Muscle of leg (tissue), 11 donors: Measurements from ENCODE around the gene CD300LG. TPM values are rescaled to one million over a fixed set of nuclear protein-coding genes. Genes with fewer than 3 reads are reported as not detected.
"Not testable (repeated sequence)": the region's sequence is repeated elsewhere in the genome, so short reads cannot be mapped to it uniquely, and the experiment has no call there.

Source experiments
- DNase-seq: peaks from one replicate; pipeline ENCODE4 v3.0.0; 2013
- H3K27ac ChIP-seq: one replicate; pipeline ENCODE4 v1.5.1; 2013; ENCODE audit warnings: mild to moderate bottlenecking, low read length, control low read depth
- H3K27me3 ChIP-seq: one replicate; pipeline ENCODE4 v1.6.1; 2013; ENCODE audit warnings: low read length; ENCODE audit not compliant: control insufficient read depth, insufficient read depth
- H3K36me3 ChIP-seq: one replicate; pipeline ENCODE4 v1.6.1; 2013; ENCODE audit warnings: low read length; ENCODE audit not compliant: control insufficient read depth, insufficient read depth
- H3K4me1 ChIP-seq: one replicate; pipeline ENCODE4 v1.6.1; 2013; ENCODE audit warnings: low read length; ENCODE audit not compliant: control insufficient read depth, insufficient read depth
- H3K4me3 ChIP-seq: one replicate; pipeline ENCODE4 v1.5.1; 2013; ENCODE audit warnings: low read length, control low read depth
- H3K9me3 ChIP-seq: replicated peaks from 2 replicates; pipeline ENCODE4 v1.6.1; 2013; ENCODE audit warnings: low read depth, low read length; ENCODE audit not compliant: control insufficient read depth
- whole genome bisulfite sequencing: methylation state at CpG from one replicate; pipeline ENCODE4 v1.1.5; 2013; ENCODE audit warnings: missing lambda C conversion rate; ENCODE audit not compliant: insufficient coverage; 5-methylcytosine and 5-hydroxymethylcytosine counted together
- polyA plus RNA-seq, 8 donors: library from polyadenylated mRNA; unstranded; fragments of 120-200 nt; gene quantifications; one replicate each; pipeline versions ENCODE4 v1.2.1 to v1.2.3, GENCODE V29; 2013; ENCODE audit warnings: inconsistent platforms in 1 of 8, low replicate concordance in 1 of 8; ENCODE audit not compliant: insufficient read length in 8 of 8, insufficient read depth in 1 of 8
- total RNA-seq: library from RNA; stranded (reverse); fragments of 120-200 nt; gene quantifications from one replicate; pipeline ENCODE4 v1.2.4, GENCODE V29; 2013

CD300LG gene
- total and polyA plus RNA-seq, 9 donors = 1.5 to 3.9 (median 2.2) TPM

DNA sequence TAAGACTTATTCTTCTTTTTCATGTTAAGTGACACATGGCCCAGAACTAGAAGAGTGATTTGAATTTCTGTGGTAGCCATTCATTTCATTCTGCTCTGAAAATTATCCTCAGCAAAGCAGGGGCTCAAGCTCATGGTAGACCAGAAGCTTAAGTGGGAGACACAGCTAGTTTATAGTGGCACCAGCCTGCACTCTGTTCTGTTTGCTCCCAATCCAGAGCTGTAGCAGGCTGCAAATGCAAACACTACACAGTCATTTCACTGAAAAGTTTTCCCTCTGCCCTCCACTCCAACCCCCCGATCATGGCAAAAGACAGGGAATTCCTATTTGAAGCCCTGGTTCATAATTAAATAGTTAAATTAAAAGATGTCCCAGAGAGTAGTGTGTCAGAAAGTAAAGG lies 43.3 kb downstream of the CD300LG start:
- DNase-seq = no peak
- Histone ChIP-seq H3K9me3 (no peaks in the 10 kb centered on the region), H3K27ac (no peak overlapping the region), H3K27me3 (no peaks in the 10 kb centered on the region), H3K36me3 (no peaks in the 10 kb centered on the region), H3K4me1 (peaks cover 14% of the 10 kb centered on the region), H3K4me3 (no peak overlapping the region)
- no CpG with 5 or more reads among the region's 1 CpG for WGBS

- Histone ChIP-seq H3K27ac (peak overlapping the region; percentile 13), H3K27me3 (no peaks in the 10 kb centered on the region), H3K9me3 (no peaks in the 10 kb centered on the region), H3K36me3 (no peaks in the 10 kb centered on the region), H3K4me3 (no peak overlapping the region), H3K4me1 (peaks cover 14% of the 10 kb centered on the region)
- no peak for DNase-seq
- WGBS = 56% methylated on average over 5 of the region's 5 CpGs
Measured at GRCh38 chr17:43891851-43892646, 45.1 kb downstream of the CD300LG start.

- 10% methylated on average over 2 of the region's 4 CpGs for WGBS
- no peaks in the 10 kb centered on the region for H3K27me3 ChIP-seq
- peak; percentile 78 for DNase-seq
Measured at GRCh38 chr17:43892647-43892952, 45.6 kb downstream of the CD300LG start.

DNA sequence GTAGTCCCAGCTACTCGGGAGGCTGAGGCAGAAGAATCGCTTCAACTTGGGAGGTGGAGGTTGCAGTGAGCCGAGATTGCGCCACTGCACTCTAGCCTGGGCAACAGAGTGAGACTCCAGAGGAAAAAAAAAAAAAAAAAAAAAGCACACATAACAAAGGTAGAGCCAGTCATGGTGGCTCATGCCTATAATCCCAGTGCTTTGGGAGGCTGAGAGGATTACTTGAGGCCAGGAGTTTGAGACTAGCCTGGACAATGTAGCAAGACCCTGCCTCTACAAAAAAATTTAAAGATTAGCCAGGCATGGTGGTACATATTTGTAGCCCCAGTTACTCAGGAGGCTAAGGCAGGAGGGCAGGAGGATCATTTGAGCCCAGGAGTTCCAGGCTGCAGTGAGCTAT lies 47.5 kb downstream of the CD300LG start:
- not testable (repeated sequence) for H3K4me3 ChIP-seq, H3K27ac ChIP-seq, H3K36me3 ChIP-seq, H3K9me3 ChIP-seq, H3K27me3 ChIP-seq, DNase-seq
- H3K4me1 ChIP-seq = peaks cover 14% of the 10 kb centered on the region
- no CpG with 5 or more reads among the region's 4 CpGs for WGBS

More at GRCh38 chr17:43892647-43892952, 45.6 kb downstream of the CD300LG start:
- Histone ChIP-seq H3K36me3 (no peaks in the 10 kb centered on the region), H3K4me1 (peaks cover 14% of the 10 kb centered on the region), H3K27ac (peak overlapping the region; percentile 13), H3K9me3 (no peaks in the 10 kb centered on the region), H3K4me3 (no peak overlapping the region)

DNA sequence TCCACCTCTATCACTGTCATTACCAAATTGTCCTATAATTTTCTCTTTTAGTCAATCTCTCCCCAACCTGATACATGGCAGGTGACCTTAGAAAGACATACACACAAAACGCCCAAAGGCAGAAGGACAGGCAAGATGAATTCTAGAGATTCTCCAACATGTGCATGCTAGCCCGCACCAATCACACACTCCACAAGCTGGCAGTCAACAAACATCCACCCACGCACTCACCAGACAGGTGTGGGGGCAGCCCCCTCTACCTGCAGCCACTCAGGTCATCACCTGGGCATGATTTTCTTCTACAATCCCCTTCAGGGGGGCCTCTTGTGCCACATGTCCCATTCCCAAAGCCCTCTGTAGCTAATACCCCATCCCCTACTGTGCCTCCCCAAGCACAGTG lies 50.9 kb downstream of the CD300LG start:
- H3K27ac ChIP-seq = no peak overlapping the region

DNA sequence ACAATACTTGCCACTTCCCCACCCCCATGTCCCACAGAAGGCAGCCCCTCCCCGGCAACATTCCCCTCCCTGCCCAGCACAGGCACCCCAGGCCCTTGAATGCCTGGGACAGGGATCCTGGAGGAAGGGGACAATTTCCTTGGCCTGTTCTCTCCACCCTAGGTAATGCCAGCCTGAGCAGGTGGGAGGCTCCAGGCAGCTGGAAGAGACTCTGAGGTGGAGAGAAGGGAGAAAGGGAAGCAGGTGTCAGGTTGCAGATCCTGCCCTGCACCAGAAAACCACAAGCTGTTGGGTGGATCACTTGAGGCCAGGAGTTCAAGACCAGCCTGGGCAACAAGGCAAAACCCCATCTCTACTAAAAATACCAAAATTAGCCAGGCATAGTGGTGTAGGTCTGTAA lies 51.5 kb downstream of the CD300LG start:
- Histone ChIP-seq H3K36me3 (no peaks in the 10 kb centered on the region), H3K9me3 (no peaks in the 10 kb centered on the region), H3K27me3 (peaks cover 4% of the 10 kb centered on the region), H3K4me3 (no peak overlapping the region), H3K27ac (no peak overlapping the region), H3K4me1 (peaks cover 16% of the 10 kb centered on the region)
- no peak for DNase-seq
- no CpG with 5 or more reads among the region's 1 CpG for WGBS

More for the DNA sequence above, 50.9 kb downstream of the CD300LG start:
- 93% methylated on average over 3 of the region's 3 CpGs for WGBS
- Histone ChIP-seq H3K9me3 (no peaks in the 10 kb centered on the region), H3K4me1 (peaks cover 19% of the 10 kb centered on the region), H3K36me3 (no peaks in the 10 kb centered on the region), H3K27me3 (peaks cover 4% of the 10 kb centered on the region), H3K4me3 (no peak overlapping the region)
- no peak for DNase-seq

DNA sequence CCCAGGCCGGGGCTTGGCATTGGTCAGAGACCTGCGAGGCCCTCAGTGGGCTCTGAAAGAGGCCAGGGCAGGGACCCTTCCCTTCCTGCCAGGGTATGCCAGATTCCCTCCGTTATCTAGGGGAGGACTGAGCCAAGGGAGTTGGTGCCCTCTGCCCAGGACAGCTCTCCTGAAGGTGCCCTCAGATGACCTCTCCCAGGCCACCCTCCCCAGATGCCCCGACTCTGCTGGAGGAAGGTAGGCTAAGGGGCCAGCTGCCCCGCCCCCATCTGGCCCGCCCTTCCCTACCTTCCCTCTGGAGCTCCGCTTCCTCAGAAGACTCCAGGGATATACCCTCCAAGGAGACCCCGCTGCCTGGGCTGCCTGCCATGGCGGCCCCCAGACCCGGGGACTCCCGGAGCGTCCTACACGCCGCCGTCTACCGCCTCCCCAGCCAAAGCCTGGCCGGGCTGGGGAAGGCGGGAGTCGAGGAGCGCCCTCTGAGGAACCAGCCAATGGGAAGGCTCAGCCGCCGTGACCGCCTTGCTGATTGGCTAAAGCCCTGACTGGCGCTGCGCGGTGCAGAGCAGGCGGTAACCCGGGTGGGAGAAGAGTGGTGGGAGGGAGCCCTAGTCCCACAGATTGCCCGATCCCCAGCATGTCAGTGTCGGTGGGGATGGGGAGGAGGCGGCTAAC lies 53.3 kb downstream of the CD300LG start:
- WGBS = 3% methylated on average over 24 of the region's 31 CpGs
- DNase-seq = peak; percentile 94
- peaks cover 8% of the 10 kb centered on the region for H3K27me3 ChIP-seq

GRCh38 chr17:43900858-43901754 lies 54.1 kb downstream of the CD300LG start:
- Histone ChIP-seq H3K36me3 (no peaks in the 10 kb centered on the region), H3K27ac (no peak overlapping the region), H3K27me3 (peaks cover 16% of the 10 kb centered on the region), H3K9me3 (no peaks in the 10 kb centered on the region), H3K4me1 (peaks cover 26% of the 10 kb centered on the region), H3K4me3 (peak overlapping the region; percentile 62)
- 0% methylated on average over 7 of the region's 13 CpGs for WGBS
- no peak for DNase-seq

More for the DNA sequence above, 53.3 kb downstream of the CD300LG start:
- H3K36me3 ChIP-seq = no peaks in the 10 kb centered on the region
- peaks cover 18% of the 10 kb centered on the region for H3K4me1 ChIP-seq
- H3K4me3 ChIP-seq = peak overlapping the region; percentile 62
- no peaks in the 10 kb centered on the region for H3K9me3 ChIP-seq
- no peak overlapping the region for H3K27ac ChIP-seq

DNA sequence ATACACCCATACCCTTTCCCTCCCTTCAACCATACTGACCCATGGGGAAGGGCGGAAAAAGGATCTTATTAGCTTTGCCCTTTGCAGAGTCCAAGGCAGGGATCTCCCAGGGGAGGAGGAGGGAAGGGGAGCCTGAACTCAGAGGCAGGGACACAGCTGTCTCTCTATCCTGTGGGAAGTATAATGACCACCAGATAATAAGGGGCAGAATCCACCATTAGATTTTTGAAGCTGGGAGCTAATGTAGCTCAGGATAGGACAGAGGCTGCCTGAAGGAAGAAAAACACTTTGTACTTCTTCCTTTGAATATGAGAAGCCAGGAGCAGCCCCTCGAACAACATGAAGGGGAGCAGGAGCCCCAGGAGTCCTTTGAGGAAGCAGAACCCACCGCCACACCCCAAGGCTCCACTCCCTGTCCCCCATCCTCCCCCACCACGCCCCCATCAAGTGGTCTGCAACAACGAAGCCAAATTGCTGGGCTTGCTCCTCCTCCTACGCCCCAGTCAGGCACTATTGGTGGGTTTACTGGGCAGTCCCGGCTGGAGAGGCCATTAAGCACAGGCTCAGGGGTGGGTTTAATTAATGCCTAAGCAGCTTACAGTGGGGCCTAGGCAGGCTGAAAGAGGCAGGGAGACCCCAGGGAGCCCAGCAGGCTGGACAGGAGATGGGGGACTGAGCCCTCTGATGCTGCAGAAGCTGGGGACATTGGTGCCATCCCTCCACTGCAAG lies 55.0 kb downstream of the CD300LG start:
- H3K27ac ChIP-seq = no peak overlapping the region
- no peak overlapping the region for H3K4me3 ChIP-seq
- H3K9me3 ChIP-seq = no peaks in the 10 kb centered on the region
- no peak for DNase-seq
- peaks cover 24% of the 10 kb centered on the region for H3K27me3 ChIP-seq
- H3K36me3 ChIP-seq = no peaks in the 10 kb centered on the region
- WGBS = 10% methylated on average over 2 of the region's 7 CpGs
- H3K4me1 ChIP-seq = peaks cover 35% of the 10 kb centered on the region
